HT-29 (cell line): ENCODE measurements around the gene PSMB3. TPM values are rescaled to one million over a fixed set of nuclear protein-coding genes. Genes with fewer than 3 reads are reported as not detected.
A peak's percentile ranks its signal among the peaks of the same experiment; 100 is the strongest.

Experiments used
- DNase-seq: peaks from one replicate; pipeline ENCODE4 v3.0.0-alpha.2; 2015; ENCODE audit warnings: low spot score
- total RNA-seq: library from RNA; depleted of rRNA; stranded (reverse); fragments of >200 nt; shearing (Covaris generic); gene quantifications from 2 replicates; pipeline ENCODE4 v1.2.3, GENCODE V29; 2014

PSMB3 gene
- total RNA-seq, 1 experiment from 2014 or later = 828 TPM

DNA sequence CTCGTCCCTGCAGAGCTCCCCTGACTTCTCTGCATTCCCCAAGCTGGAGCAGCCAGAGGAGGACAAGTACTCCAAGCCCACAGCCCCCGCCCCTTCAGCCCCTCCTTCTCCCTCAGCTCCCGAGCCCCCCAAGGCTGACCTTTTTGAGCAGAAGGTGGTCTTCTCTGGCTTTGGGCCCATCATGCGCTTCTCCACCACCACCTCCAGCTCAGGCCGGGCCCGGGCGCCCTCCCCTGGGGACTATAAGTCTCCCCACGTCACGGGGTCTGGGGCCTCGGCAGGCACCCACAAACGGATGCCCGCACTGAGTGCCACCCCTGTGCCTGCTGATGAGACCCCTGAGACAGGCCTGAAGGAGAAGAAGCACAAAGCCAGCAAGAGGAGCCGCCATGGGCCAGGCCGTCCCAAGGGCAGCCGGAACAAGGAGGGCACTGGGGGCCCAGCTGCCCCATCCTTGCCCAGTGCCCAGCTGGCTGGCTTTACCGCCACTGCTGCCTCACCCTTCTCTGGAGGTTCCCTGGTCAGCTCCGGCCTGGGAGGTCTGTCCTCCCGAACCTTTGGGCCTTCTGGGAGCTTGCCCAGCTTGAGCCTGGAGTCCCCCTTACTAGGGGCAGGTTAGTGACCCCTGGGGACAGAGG is 36.1 kb upstream of the PSMB3 start:
- DNase-seq = no peak

DNA sequence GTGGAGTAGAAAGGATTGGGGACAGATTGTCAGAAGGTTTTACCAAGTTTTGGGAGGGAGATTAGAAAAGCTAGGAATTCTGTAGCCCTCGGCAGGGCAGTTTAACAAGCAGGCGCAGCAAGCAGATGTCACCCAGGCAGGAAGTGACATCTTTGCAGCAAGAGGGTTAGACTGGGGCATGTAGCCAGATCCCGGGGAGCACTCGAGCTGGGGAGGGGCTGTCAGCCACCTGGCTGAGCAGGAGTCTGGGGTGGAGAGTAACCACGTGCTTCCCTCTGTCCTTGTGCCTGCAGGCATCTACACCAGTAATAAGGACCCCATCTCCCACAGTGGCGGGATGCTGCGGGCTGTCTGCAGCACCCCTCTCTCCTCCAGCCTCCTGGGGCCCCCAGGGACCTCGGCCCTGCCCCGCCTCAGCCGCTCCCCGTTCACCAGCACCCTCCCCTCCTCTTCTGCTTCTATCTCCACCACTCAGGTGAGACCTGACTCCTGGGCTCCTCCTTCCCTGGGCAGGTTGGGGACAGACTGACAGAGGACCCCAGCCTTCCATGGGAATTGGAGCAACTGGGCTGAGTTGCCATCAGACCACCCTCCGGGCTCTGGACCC is 35.3 kb upstream of the PSMB3 start:
- no peak for DNase-seq

DNA sequence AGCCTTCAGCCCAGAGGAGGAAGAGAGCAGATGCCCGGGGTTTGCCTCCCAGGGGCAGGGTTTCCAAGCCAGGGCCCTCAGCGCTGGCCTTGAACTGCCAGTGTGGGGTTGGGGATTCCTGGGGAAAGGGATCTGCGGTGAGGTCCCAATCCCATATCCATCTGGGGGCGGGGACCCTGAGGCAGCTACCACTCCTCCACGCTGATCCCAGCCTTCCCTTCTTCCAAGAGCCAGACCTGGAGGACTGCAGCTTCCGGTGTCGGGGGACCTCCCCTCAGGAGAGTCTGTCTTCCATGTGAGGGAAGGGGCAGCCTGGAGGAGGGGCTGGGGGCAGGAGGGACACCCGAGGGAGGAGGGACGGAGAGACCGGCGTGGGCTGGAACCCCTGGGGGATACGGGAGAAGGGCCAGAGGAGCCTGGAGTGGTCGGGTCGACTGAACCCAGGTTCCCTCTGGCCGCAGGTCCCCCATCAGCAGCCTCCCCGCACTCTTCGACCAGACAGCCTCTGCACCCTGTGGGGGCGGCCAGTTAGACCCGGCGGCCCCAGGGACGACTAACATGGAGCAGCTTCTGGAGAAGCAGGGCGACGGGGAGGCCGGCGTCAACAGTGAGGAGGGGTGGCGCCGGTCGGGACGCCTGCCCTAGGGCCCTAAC is 33.1 kb upstream of the PSMB3 start:
- DNase-seq = no peak

DNA sequence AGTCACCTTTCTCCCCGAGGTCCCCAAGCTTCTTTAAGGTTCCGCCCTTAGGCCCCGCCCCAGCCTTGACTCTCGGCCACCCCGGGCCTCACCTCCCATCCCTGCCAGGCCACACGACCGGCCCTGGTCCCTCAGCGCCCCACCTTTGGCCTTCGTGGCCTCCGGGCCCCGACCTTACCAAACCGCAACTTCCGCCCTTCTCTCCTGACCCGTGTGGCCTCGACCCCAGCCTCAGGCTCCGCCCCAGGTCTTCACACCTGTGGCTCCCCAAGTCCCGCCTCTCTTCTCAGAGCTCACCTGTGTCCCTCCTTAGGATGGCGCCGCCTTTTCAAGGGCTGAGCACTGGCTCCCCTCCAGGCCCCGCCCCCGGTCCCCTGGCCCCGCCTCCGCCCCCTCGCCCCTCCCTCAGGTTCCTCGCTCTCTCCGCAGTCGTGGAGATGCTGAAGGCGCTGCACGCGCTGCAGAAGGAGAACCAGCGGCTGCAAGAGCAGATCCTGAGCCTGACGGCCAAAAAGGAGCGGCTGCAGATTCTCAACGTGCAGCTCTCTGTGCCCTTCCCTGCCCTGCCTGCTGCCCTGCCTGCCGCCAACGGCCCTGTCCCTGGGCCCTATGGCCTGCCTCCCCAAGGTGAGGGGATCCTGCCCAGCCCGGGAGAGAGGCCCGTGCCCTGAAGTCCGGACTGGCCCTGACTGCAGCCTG is 32.4 kb upstream of the PSMB3 start:
- DNase-seq = peak; percentile 68

DNA sequence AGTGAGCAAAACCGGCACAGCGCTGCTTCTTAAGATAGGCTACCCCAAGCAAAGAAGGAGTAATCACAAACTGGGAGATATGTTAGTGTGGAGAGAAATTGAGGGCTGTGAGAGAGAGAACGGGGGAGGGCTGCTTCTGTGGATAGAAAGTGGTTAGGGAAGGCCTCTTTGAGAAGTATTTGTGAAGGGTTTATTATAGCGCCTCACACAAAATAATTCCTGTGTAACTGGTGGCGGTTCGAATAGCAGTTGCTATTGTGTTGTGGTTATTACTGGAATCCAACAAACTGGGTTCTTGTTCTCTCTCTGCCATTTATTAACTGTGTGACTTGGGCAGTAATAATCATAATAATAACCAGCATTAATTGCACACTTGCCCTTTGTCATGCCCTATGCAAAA is 31.6 kb upstream of the PSMB3 start:
- DNase-seq = no peak

DNA sequence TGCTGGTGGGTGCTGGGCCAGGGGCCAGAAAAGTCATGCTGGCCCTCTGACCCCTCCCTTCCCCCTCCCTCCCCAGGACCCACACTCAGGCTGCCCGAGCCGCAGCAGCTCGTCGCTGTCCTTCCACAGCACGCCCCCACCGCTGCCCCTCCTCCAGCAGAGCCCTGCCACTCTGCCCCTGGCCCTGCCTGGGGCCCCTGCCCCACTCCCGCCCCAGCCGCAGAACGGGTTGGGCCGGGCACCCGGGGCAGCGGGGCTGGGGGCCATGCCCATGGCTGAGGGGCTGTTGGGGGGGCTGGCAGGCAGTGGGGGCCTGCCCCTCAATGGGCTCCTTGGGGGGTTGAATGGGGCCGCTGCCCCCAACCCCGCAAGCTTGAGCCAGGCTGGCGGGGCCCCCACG is 30.7 kb upstream of the PSMB3 start:
- no peak for DNase-seq

DNA sequence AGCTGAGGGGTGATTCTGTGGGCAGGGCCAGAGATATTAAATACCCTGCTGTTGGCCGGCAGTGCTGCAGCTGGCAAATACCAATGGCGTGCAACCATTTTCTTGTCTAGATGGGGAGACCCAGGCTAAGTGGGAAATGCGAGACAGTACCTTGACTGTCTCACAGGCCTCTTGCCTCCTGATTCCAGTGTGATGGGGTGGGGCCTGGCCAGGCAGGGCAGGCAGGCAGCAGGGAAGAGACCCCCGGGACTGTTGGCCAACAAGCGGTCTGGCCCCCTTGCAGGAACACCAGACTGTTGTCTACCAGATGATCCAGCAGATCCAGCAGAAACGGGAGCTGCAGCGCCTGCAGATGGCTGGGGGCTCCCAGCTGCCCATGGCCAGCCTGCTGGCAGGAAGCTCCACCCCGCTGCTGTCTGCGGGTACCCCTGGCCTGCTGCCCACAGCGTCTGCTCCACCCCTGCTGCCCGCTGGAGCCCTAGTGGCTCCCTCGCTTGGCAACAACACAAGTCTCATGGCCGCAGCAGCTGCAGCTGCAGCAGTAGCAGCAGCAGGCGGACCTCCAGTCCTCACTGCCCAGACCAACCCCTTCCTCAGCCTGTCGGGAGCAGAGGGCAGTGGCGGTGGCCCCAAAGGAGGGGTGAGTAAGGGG is 28.1 kb upstream of the PSMB3 start:
- DNase-seq = peak; percentile 90

DNA sequence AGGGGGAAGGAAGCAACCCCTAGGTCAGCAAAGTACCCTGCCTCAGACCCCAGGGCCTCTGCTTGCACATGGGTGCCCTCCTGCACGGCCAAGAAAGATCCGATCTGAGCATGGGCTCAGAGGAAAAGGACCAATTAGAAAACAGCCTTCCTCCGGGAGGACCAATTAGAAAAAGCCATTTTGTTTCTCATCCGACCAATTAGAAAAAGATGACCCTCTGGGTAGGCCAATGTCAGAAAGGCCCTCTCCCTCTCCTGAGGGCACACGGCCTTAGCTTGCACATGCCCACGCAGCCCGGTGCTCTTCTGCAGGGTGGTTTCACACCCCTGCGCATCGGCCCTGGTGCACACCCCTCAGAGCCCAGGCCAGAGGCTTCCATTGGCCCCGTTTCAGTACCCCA is 27.5 kb upstream of the PSMB3 start:
- DNase-seq = no peak

DNA sequence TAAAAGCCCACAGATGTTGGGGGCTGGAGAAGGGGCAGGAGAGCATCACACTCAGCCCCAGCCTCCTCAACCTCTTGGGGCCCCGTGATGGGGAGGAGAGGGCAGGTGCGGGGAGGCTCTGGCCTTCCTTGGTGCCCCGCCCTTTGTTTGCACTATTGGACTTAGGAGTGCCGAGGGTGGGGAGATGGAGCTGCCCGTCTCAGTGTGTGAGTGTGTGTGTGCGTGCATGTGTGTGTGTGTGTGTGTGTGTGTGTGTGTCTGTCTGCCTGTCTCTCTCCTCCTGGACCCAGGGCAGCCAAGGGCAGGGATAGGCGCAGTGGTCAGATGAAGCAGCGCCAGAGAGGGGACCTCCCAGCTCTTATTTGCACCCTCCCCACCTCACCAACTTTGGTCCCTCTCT is 26.4 kb upstream of the PSMB3 start:
- DNase-seq = peak; percentile 86

DNA sequence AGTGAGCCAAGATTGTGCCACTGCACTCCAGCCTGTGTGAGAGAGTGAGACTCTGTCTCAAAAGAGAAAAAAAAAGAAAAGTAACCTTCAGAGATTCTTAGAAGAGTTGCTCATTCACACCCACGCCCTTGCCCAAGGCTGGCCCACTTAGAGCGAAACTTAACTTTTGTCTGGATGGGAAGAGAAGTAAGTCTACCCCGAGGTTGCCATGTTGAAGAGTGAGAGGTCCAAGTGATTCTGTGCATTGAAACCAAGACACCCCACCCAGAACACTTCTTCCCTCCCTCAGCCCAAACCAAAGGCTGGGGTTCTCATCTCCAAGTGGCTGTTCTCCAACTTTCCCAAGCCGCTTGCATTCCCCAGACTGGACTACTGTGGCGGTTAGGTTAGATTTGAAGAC is 24.8 kb upstream of the PSMB3 start:
- no peak for DNase-seq

DNA sequence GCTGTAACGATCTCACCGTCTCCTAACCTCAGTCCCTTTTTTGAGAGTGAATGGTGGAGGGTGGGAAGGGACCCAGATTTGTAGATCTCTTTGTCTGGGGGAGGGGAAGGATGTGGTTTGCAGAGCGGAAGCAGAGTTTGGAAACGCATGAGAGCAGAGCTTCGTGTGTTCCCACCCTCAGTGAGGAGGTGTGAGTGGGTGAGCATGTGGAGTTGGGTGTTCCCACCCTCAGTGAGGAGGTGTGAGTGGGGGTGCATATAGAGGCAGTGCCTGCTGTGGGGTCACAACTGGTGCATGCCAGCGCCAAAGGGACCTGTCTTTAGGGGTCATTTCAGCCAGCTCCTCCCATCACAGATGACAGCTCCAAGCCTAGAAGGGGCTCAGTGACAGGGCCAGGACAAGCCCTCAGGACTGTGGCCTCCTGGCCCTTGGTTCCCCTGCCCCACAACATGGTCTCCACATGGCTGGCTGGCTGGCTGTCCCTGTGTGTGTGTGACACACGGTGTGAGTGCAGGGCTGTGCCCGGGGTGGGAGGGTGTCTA is 24.2 kb upstream of the PSMB3 start:
- no peak for DNase-seq

DNA sequence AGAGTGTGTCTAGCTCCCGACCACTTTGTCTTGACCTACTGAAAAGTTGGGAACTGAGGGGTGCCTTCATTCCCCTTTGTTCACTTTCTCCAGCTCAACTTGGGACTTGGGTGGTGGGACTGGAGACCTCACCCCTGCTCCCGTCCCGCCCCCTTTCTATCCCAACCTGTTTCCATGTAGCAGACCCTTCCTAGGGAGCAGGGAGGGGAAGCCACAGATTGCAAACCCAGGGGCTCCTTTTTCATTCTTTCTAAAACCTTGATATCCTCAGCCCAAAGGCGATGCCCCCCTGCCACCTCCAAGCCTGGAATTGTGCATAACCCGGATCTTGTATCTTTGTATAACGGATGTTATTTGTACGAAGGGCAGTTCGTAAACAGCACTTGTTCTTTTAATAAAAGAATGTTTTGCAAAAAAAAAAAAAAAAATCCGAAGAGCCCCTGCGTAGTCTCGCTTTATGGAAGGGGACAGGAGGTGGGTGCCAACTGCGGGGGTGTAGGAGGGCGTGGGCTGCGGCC is 23.1 kb upstream of the PSMB3 start:
- peak; percentile 35 for DNase-seq

DNA sequence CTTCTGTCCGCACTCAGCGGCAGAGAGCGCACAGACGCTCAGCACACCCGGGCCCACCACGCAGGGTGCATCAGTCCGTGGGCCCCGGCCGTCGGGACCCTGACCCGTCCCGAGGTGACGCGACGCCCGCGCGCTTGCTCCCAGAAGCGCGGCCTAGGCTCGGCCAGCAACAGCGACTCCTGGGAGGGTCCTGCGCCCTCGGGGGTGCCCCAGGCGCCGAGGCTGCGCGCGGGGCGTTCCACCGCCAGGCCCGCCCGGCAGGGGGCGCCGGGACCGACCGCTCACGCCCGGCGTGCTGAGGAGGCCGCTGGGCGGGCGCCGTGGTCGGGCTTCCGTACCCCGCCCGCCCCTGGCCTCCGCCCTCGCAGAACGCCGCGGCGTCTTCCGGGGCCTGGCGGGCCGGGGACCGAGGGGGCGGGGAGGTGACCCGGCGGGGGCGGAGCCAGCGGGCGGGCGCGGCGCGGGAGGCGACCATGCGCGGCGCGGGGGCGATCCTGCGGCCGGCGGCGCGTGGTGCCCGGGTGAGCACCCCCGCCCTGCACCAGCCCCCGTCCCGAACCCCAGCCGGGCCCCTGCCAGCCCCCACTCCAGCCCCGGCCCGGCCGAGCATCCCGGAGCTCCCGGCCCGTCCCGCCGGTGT is 22.5 kb upstream of the PSMB3 start, which contains the start of gene CISD3:
TSS of gene CISD3 (plus strand) at position 456 of the 640 bp plus-strand sequence. CDS start at position 474, 18 bp downstream.
- peak; percentile 94 for DNase-seq

DNA sequence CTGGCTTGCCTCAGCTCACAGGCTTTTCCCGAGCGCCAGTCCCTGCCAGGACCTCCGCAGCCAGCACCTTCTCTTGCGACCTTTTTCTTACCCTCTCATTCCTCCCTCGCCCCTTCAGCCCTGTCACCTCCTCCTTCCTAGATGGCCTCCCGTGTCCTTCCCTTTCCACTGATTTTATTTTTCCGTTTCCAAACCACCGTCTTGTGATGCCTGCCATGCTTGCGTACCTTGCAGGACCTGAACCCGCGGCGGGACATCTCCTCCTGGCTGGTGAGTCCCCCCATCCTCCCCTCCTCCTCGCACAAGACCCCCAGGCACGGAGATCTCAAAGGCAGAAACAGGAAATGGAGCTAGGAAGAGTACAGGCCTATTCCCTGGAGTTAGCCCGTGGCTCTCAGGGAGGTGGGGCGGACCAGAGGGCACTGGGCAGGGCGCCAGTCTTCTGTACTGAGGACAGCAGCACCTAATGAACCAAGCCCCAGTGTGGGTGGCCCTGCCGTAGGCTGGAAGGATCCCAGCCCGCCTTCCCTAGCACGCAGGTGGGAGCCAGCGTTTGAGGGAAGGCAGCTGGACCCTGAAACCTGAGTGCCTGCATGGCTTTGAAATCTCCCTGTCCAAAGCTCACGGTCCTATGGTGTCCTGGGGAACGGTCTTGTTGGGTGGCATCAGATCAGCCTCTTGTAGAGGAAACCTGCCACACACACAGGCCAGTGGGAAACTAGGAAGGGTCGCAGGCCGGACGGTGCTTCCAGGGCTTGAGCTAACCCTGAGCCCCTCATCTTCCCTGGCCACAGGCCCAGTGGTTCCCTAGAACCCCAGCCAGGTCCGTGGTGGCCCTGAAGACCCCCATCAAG is 21.8 kb upstream of the PSMB3 start:
- peak; percentile 97 for DNase-seq

DNA sequence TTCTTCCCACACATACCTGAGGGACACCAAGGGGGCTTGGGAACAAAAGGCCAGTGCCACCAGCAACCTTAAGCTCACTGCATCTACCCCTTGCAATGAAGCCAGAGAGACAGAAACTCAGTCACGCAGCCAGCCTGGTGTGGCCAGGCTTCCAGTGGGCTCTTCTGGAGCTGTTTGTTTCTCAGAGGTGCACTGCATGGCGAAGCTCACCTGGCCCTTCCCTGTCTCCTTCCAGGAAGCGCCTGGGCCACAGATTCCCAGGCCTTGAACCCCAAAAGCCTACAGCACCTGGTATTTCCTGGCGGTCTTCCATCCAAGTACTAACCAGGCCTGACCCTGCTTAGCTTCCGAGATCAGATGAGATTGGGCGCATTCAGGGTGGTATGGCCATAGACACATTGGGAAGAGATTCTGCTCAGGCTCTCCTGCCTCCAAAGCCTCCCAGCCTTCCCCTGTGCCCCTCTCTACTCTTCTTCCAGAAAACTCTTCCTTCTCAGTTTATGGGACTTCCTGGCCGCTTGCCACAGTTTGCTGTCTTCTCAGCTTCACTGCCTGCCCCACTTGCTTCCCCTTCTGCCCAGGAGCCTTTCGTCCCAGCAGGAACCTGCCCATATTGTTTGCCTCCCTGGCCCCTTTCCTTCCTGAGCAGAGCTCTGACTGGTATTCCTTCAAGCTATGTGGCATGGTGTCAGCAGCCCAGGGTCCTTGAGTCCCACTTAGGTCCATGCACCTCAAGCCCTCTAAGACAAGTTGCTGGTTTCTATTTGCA is 20.8 kb upstream of the PSMB3 start:
- peak; percentile 30 for DNase-seq

DNA sequence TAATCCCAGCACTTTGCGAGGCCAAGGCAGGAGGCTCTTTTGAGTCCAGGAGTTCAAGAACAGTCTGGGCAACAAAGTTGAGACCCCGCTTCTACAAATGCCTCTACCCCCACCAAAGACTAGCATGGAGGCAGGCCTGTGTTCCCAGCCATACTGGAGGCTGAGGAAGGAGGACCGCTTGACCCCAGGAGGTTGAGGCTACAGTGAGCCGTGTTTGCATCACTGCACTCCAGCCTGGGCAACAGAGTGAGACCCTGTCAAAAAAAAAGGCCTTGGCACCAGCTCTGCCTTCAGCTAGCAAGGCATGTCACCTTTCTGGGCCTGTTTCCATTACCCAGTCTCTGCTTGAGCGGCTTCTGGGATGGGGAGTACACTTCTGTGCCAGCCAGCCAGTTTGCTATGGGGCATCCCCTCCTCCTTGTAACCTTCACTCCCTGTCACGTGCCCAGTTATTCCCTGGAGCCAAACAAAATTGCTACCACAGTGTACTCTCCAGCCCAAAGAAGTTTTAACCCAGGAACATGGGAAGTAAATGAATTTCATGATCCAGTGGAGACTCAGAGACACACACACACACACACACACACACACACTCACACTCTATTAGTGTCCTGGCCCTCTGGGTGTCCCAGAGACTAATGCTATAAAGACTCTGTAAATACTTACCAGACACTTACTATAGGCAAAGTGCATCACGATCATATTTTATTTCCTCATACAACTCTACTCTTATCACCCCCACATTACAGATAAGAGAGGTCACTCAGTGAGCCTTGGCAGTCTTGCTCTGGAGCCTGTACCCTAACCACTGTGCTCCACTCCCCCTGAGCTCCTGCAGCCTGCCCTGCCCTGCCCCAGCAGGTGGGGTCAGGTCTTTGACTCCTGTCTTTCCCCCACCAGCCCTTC is 19.9 kb upstream of the PSMB3 start:
- DNase-seq = no peak

DNA sequence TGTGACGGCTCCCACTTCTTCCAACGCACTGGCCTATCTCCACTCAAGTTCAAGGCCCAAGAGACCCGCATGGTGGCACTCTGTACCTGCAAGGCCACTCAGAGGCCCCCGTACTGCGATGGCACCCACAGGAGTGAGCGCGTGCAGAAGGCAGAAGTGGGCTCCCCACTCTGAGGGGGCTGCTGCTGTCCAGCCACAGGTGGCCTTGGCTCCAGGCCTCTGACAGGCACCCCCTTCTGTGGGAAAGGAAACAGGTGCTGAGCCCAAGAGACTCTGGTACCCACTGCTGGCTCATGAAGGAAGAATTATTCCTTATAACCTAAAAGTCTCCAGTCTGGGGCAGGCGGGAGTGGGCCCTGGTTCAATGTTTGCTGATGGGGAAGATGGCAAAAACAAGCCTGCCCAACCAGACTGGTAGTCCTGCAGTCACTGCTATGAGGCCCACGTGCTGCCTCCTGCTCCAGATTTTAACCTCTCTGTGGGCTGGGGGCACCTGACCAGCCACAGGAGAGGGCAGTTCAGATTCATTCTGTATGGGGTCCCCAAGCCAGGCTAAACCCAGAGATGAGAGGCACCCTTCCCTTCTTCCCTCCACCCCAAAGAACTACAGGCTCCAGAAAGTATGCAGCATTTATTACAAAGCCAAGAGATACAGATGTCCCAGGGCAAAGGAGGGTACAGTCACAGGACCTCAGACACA is 19.1 kb upstream of the PSMB3 start:
- DNase-seq = no peak
